ENCODE data around the gene PEX13.

GRCh38 chr2:60987041-60987440, 30.5 kb upstream of the PEX13 start:
- TF ChIP-seq CTCF (conservative IDR thresholded peaks at IDR 0.05; ENCODE audit: low read depth, low read length) (no peak), EZH2 (IDR thresholded peaks at IDR 0.05; ENCODE audit: borderline replicate concordance, low read depth, low read length, poor library complexity, severe bottlenecking) (no peak)
